Astrocyte (in vitro differentiated cells and primary cell): ENCODE results near the gene CST9. TPM values are rescaled to one million over a fixed set of nuclear protein-coding genes. Genes with fewer than 3 reads are reported as not detected.
A peak's percentile ranks its signal among the peaks of the same experiment; 100 is the strongest.
"Not testable (repeated sequence)": the region's sequence is repeated elsewhere in the genome, so short reads cannot be mapped to it uniquely, and the experiment has no call there.

Source experiments
- DNase-seq: peaks from one replicate; pipeline ENCODE4 v3.0.0-alpha.2; 2010; ENCODE audit warnings: low read depth
- FAIRE-seq: peaks from 2 replicates; lab custom pipeline; 2011; peaks lifted over from hg19 to GRCh38; lab: Jason Lieb, UNC
- H2AFZ ChIP-seq: 2 replicates; pipeline ENCODE4 v1.6.0; 2012; ENCODE audit warnings: low read depth, low read length, inconsistent platforms
- H3K27ac ChIP-seq: 2 replicates; pipeline ENCODE4 v1.5.1; 2011; ENCODE audit warnings: low read depth, low read length, inconsistent platforms
- H3K27me3 ChIP-seq: 2 replicates; pipeline ENCODE4 v1.6.0; 2011; ENCODE audit warnings: low read length, inconsistent platforms; ENCODE audit not compliant: insufficient read depth
- H3K36me3 ChIP-seq: 2 replicates; pipeline ENCODE4 v1.5.1; 2011; ENCODE audit warnings: low read length, inconsistent platforms; ENCODE audit not compliant: insufficient read depth
- H3K4me1 ChIP-seq: 2 replicates; pipeline ENCODE4 v1.5.1; 2011; ENCODE audit warnings: low read length, inconsistent platforms; ENCODE audit not compliant: insufficient read depth
- H3K4me2 ChIP-seq: 2 replicates; pipeline ENCODE4 v1.6.0; 2012; ENCODE audit warnings: low read length, inconsistent platforms
- H3K4me3 ChIP-seq: 2 replicates; pipeline ENCODE4 v1.5.1; 2011; ENCODE audit warnings: low read depth, mild to moderate bottlenecking, low read length, inconsistent platforms; ENCODE audit not compliant: insufficient read depth
- H3K79me2 ChIP-seq: 2 replicates; pipeline ENCODE4 v1.6.0; 2012; ENCODE audit warnings: mild to moderate bottlenecking, low read length, inconsistent platforms; ENCODE audit not compliant: insufficient read depth
- H3K9ac ChIP-seq: 2 replicates; pipeline ENCODE4 v1.6.0; 2012; ENCODE audit warnings: mild to moderate bottlenecking, low read length, inconsistent platforms
- H3K9me3 ChIP-seq: 2 replicates; pipeline ENCODE4 v1.5.1; 2012; ENCODE audit warnings: low read depth, mild to moderate bottlenecking, low read length, inconsistent platforms; ENCODE audit not compliant: insufficient read depth
- H4K20me1 ChIP-seq: 2 replicates; pipeline ENCODE4 v1.6.0; 2012; ENCODE audit warnings: low read length, inconsistent platforms; ENCODE audit not compliant: insufficient read depth
- H3K27ac Mint-ChIP-seq: one replicate; pipeline ENCODE4 v1.8.0; 2021; ENCODE audit warnings: mild to moderate bottlenecking, mixed read lengths; ENCODE audit not compliant: unreplicated experiment
- H3K27me3 Mint-ChIP-seq: one replicate; pipeline ENCODE4 v1.8.0; 2021; ENCODE audit warnings: low read depth, mixed read lengths; ENCODE audit not compliant: unreplicated experiment
- H3K36me3 Mint-ChIP-seq: one replicate; pipeline ENCODE4 v1.8.0; 2021; ENCODE audit warnings: low read depth, mixed read lengths; ENCODE audit not compliant: unreplicated experiment
- H3K4me1 Mint-ChIP-seq: one replicate; pipeline ENCODE4 v1.8.0; 2021; ENCODE audit warnings: low read depth, mixed read lengths; ENCODE audit not compliant: unreplicated experiment
- H3K4me3 Mint-ChIP-seq: one replicate; pipeline ENCODE4 v1.8.0; 2021; ENCODE audit warnings: mild to moderate bottlenecking, moderate library complexity, mixed read lengths; ENCODE audit not compliant: unreplicated experiment
- H3K9me3 Mint-ChIP-seq: one replicate; pipeline ENCODE4 v1.8.0; 2021; ENCODE audit warnings: mild to moderate bottlenecking, mixed read lengths; ENCODE audit not compliant: unreplicated experiment
- EZH2 ChIP-seq: IDR thresholded peaks from 2 replicates; pipeline ENCODE4 v1.6.1; 2012; ENCODE audit warnings: mild to moderate bottlenecking, low read length, inconsistent platforms; ENCODE audit not compliant: insufficient read depth
- total RNA-seq: library from RNA; stranded (reverse); gene quantifications from 2 replicates; pipeline ENCODE4 v1.2.1, GENCODE V29; 2021
- TF ChIP-seq, protein P1 (sequence below): IDR thresholded peaks from 2 replicates; pipeline ENCODE4 v1.5.1; 2011; ENCODE audit warnings: low read depth, mild to moderate bottlenecking, inconsistent platforms, low read length, moderate library complexity; ENCODE audit not compliant: insufficient read depth

Gene CST9
- total RNA-seq, 1 donor from 2014 or later, result not detected

DNA sequence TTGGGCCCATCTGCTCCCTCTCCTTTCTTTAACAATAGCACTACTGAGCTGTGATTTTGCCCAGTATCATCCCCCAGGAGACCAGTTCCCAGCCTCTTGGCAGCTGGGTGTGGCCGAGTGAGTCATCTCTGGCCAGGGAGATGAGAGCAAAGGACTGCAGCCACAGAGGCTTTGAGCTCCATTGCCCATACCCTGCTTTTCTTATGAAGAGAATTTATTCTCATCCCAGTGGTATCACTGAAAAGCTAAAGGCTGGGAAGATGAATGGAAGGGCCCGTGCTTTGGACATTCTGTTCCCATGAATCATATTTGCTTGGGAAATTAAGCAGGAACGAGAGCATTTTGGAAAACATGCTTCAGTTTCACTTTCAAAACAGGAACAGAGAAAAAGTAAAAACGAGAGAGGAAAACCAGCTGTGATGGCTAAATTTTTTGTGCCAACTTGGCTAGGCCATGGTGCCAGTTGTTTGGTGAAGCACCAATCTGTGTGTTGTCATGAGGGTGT lies 17.2 kb upstream of the CST9 start:
- peak overlapping the region; percentile 85 for H3K4me2 ChIP-seq
- TF ChIP-seq, protein P1, sequence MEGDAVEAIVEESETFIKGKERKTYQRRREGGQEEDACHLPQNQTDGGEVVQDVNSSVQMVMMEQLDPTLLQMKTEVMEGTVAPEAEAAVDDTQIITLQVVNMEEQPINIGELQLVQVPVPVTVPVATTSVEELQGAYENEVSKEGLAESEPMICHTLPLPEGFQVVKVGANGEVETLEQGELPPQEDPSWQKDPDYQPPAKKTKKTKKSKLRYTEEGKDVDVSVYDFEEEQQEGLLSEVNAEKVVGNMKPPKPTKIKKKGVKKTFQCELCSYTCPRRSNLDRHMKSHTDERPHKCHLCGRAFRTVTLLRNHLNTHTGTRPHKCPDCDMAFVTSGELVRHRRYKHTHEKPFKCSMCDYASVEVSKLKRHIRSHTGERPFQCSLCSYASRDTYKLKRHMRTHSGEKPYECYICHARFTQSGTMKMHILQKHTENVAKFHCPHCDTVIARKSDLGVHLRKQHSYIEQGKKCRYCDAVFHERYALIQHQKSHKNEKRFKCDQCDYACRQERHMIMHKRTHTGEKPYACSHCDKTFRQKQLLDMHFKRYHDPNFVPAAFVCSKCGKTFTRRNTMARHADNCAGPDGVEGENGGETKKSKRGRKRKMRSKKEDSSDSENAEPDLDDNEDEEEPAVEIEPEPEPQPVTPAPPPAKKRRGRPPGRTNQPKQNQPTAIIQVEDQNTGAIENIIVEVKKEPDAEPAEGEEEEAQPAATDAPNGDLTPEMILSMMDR, result no peak
- TF ChIP-seq EZH2, result no peak
- Mint-ChIP-seq H3K4me1 (peaks cover 28% of the 10 kb centered on the region), H3K27me3 (peaks cover 8% of the 10 kb centered on the region), H3K27ac (peak overlapping the region; percentile 22), H3K9me3 (peaks cover 1% of the 10 kb centered on the region), H3K36me3 (peaks cover under 1% of the 10 kb centered on the region), H3K4me3 (peak overlapping the region; percentile 18)
- H4K20me1 ChIP-seq, result no peaks in the 10 kb centered on the region
- no peaks in the 10 kb centered on the region for H3K79me2 ChIP-seq
- FAIRE-seq (no peak), DNase-seq (peak; percentile 81)
- no peaks in the 10 kb centered on the region for H3K36me3 ChIP-seq
- H3K9me3 ChIP-seq, result no peaks in the 10 kb centered on the region
- peak overlapping the region; percentile 51 for H3K4me3 ChIP-seq
- peak overlapping the region; percentile 78 for H2AFZ ChIP-seq
- peak overlapping the region; percentile 77 for H3K9ac ChIP-seq
- peak overlapping the region; percentile 88 for H3K27ac ChIP-seq
- no peaks in the 10 kb centered on the region for H3K27me3 ChIP-seq
- H3K4me1 ChIP-seq, result peaks cover 7% of the 10 kb centered on the region

DNA sequence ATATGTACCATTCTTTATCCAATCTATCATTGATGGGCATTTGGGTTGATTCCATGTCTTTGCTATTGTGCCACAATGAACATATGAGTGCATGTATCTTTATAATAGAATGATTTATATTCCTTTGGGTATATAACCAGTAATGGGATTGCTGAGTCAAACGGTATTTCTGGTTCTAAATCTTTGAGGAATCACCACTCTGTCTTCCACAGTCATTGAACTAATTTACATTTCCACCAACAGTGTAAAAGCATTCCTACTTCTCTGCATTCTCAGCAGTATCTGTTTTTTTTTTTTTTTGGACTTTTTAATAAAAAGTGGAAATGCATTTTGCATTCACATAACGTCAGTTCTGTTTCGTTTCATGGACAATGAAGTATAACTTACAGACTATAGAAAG lies 16.7 kb upstream of the CST9 start:
- not testable (repeated sequence) for H2AFZ ChIP-seq, H3K36me3 Mint-ChIP-seq, H4K20me1 ChIP-seq, H3K27me3 Mint-ChIP-seq, H3K4me3 Mint-ChIP-seq, H3K27ac Mint-ChIP-seq, FAIRE-seq, H3K9me3 ChIP-seq, H3K9me3 Mint-ChIP-seq, H3K79me2 ChIP-seq, H3K4me1 ChIP-seq, H3K36me3 ChIP-seq, DNase-seq, H3K27me3 ChIP-seq
- H3K9ac ChIP-seq, result peak overlapping the region; percentile 77
- peak overlapping the region; percentile 51 for H3K4me3 ChIP-seq
- H3K4me1 Mint-ChIP-seq, result peaks cover 27% of the 10 kb centered on the region
- H3K27ac ChIP-seq, result peak overlapping the region; percentile 88
- peak overlapping the region; percentile 85 for H3K4me2 ChIP-seq

DNA sequence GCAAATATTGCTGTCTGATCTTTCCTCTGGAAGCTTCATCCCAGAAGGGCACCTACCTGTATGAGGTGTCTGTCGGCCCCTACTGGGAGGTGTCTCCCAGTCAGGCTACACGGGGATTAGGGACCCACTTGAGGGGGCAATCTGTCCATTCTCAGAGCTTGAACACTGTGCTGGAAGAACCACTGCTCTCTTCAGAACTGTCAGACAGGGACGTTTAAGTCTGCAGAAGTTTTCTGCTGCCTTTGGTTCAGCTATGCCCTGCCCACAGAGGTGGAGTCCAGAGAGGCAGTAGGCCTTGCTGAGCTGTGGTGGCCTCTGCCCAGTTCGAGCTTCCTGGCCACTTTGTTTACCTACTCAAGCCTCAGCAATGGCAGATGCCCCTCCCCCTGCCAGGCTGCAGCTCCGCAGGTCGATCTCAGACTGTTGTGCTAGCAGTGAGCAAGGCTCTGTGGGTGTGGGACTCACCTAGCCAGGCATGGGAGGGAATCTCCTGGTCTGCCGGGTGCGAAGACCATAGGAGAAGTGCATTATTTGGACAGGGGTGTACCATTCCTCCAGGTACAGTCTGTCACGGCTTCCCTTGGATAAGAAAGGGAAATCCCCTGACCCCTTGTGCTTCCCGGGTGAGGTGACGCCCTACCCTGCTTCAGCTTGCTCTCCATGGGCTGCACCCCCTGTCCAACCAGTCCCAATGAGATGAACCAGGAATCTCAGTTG lies 15.1 kb upstream of the CST9 start:
- not testable (repeated sequence) for H3K27ac ChIP-seq, H4K20me1 ChIP-seq, H3K9me3 Mint-ChIP-seq, H3K79me2 ChIP-seq, H3K4me1 ChIP-seq, H3K9me3 ChIP-seq, H3K27me3 ChIP-seq, H3K4me3 ChIP-seq, H3K9ac ChIP-seq, H3K27ac Mint-ChIP-seq, H3K36me3 Mint-ChIP-seq, H3K4me2 ChIP-seq, H3K4me3 Mint-ChIP-seq, FAIRE-seq, H3K36me3 ChIP-seq, DNase-seq, H2AFZ ChIP-seq
- peaks cover 10% of the 10 kb centered on the region for H3K27me3 Mint-ChIP-seq
- H3K4me1 Mint-ChIP-seq, result peaks cover 27% of the 10 kb centered on the region
